SK-N-SH (cell line): ENCODE measurements around the gene NTNG2. TPM values are rescaled to one million over a fixed set of nuclear protein-coding genes. Genes with fewer than 3 reads are reported as not detected.

Source experiments
- CTCF ChIA-PET: fragments of 300-600, 350-600 bp; formaldehyde crosslinking; extraction: SDS; loops from one replicate; lab custom pipeline; 2021; lab: Yijun Ruan, JAX
- POLR2A ChIA-PET: fragments of 350-600 bp; sonication (Branson Sonifier 250); formaldehyde crosslinking; extraction: SDS; loops from one replicate; lab custom pipeline; 2020; ENCODE audit warnings: antibody characterized with exemption, inconsistent platforms; lab: Yijun Ruan, JAX
- DNase-seq: peaks from one replicate; pipeline ENCODE4 v3.0.0; 2012
- H2AFZ ChIP-seq: fragments of 200-600 bp; sonication (generic); 2 replicates; pipeline ENCODE4 v1.8.1; 2016; ENCODE audit warnings: antibody characterized with exemption, mild to moderate bottlenecking, low read depth
- H3F3A ChIP-seq: fragments of 200-600 bp; sonication (generic); replicated peaks from 2 replicates; pipeline ENCODE3; 2016; ENCODE audit warnings: antibody characterized with exemption, mild to moderate bottlenecking; ENCODE audit not compliant: insufficient read depth
- H3K27ac ChIP-seq, 2 experiments: fragments of 200-500 bp in 1 of 2; fragments of 200-600 bp in 1 of 2; sonication (Bioruptor generic) in 1 of 2; sonication (generic), shearing (Covaris generic) in 1 of 2; 2 replicates each; pipeline versions ENCODE4 v1.5.1 to v1.6.1; 2014 to 2016; ENCODE audit warnings: low read depth in 2 of 2, inconsistent platforms in 1 of 2, low read length in 1 of 2, mild to moderate bottlenecking in 1 of 2, mixed read lengths in 1 of 2
- H3K27me3 ChIP-seq: fragments of 200-600 bp; sonication (generic), shearing (Covaris generic); 2 replicates; pipeline ENCODE4 v1.6.1; 2016; ENCODE audit warnings: mixed run types; ENCODE audit not compliant: insufficient read depth
- H3K36me3 ChIP-seq, 2 experiments: fragments of 200-500 bp in 1 of 2; fragments of 200-600 bp in 1 of 2; sonication (Bioruptor generic) in 1 of 2; sonication (generic) in 1 of 2; replicated peaks in 1 of 2; 2 replicates each; pipeline versions ENCODE3 to v1.5.1; 2014 to 2016; ENCODE audit warnings: low read length in 1 of 2, mild to moderate bottlenecking in 1 of 2; ENCODE audit not compliant: insufficient read depth in 2 of 2, control insufficient read depth in 1 of 2
- H3K4me1 ChIP-seq, 2 experiments: fragments of 200-500 bp in 1 of 2; fragments of 200-600 bp in 1 of 2; sonication (Bioruptor generic) in 1 of 2; sonication (generic), shearing (Covaris generic) in 1 of 2; 2 replicates each; pipeline versions ENCODE4 v1.5.1 to v1.6.1; 2014 to 2016; ENCODE audit warnings: low read depth in 1 of 2, low read length in 1 of 2, mixed run types in 1 of 2; ENCODE audit not compliant: insufficient read depth in 2 of 2, control insufficient read depth in 1 of 2
- H3K4me2 ChIP-seq: fragments of 200-600 bp; sonication (generic), shearing (Covaris generic); 2 replicates; pipeline ENCODE4 v1.6.1; 2017; ENCODE audit warnings: mixed run types
- H3K4me3 ChIP-seq, 2 experiments: fragments of 200-500 bp in 1 of 2; fragments of 200-600 bp in 1 of 2; sonication (Bioruptor generic) in 1 of 2; sonication (generic), shearing (Covaris generic) in 1 of 2; 2 replicates each; pipeline versions ENCODE4 v1.5.1 to v1.8.1; 2014 to 2016; ENCODE audit warnings: low read depth in 2 of 2, inconsistent platforms in 1 of 2, low read length in 1 of 2, mild to moderate bottlenecking in 1 of 2, mixed read lengths in 1 of 2, moderate library complexity in 1 of 2
- H3K79me2 ChIP-seq: fragments of 200-600 bp; sonication (generic); 2 replicates; pipeline ENCODE4 v1.8.1; 2017; ENCODE audit warnings: mild to moderate bottlenecking; ENCODE audit not compliant: insufficient read depth
- H3K9ac ChIP-seq: fragments of 200-600 bp; sonication (generic); 2 replicates; pipeline ENCODE4 v1.6.1; 2017; ENCODE audit warnings: mixed run types
- H3K9me2 ChIP-seq: fragments of 200-600 bp; sonication (generic); 2 replicates; pipeline ENCODE4 v1.6.1; 2017; ENCODE audit warnings: mixed run types
- H3K9me3 ChIP-seq: fragments of 200-600 bp; sonication (generic); 2 replicates; pipeline ENCODE4 v1.6.1; 2017; ENCODE audit warnings: mixed run types, mild to moderate bottlenecking, moderate library complexity
- H4K20me1 ChIP-seq: fragments of 200-600 bp; sonication (generic); 2 replicates; pipeline ENCODE4 v1.6.1; 2017; ENCODE audit warnings: mild to moderate bottlenecking, mixed run types; ENCODE audit not compliant: insufficient read depth
- ELF1 ChIP-seq: IDR thresholded peaks from 2 replicates; pipeline ENCODE4 v1.4.0; 2012
- FOXM1 ChIP-seq: IDR thresholded peaks from 2 replicates; pipeline ENCODE4 v1.4.0; 2012; ENCODE audit warnings: low read depth, mild to moderate bottlenecking
- GATA2 ChIP-seq: sonication (generic); formaldehyde crosslinking; IDR thresholded peaks from 2 replicates; pipeline ENCODE4 v1.5.0; 2020; ENCODE audit warnings: mild to moderate bottlenecking, missing genetic modification reagents
- JUND ChIP-seq: IDR thresholded peaks from 2 replicates; pipeline ENCODE4 v1.4.0; 2012
- MXI1 ChIP-seq: IDR thresholded peaks from 2 replicates; pipeline ENCODE4 v1.6.1; 2012; ENCODE audit warnings: mild to moderate bottlenecking, low read depth, low read length, improper control_type of control experiment
- NFIC ChIP-seq: IDR thresholded peaks from 2 replicates; pipeline ENCODE4 v1.4.0; 2012; ENCODE audit warnings: borderline replicate concordance
- POLR2AphosphoS5 ChIP-seq: IDR thresholded peaks from 2 replicates; pipeline ENCODE4 v1.6.1; 2012; ENCODE audit warnings: low read depth, low read length
- REST ChIP-seq: IDR thresholded peaks from 2 replicates; pipeline ENCODE4 v1.6.1; 2012; ENCODE audit warnings: mild to moderate bottlenecking, low read depth, low read length, moderate library complexity
- RXRA ChIP-seq: IDR thresholded peaks from 2 replicates; pipeline ENCODE4 v1.4.0; 2012; ENCODE audit warnings: low read depth, mild to moderate bottlenecking, borderline replicate concordance
- SIN3A ChIP-seq: IDR thresholded peaks from 2 replicates; pipeline ENCODE4 v1.6.1; 2012; ENCODE audit warnings: low read depth, mild to moderate bottlenecking, low read length, moderate library complexity, borderline replicate concordance
- TAF1 ChIP-seq: IDR thresholded peaks from 2 replicates; pipeline ENCODE4 v1.6.1; 2012; ENCODE audit warnings: low read depth, mild to moderate bottlenecking, low read length, moderate library complexity, borderline replicate concordance
- TEAD4 ChIP-seq: IDR thresholded peaks from 2 replicates; pipeline ENCODE4 v1.4.0; 2012; ENCODE audit warnings: mild to moderate bottlenecking, borderline replicate concordance; ENCODE audit not compliant: insufficient read depth
- WGBS: methylation state at CpG from one replicate; pipeline ENCODE4 v1.1.6; 2017; ENCODE audit warnings: low lambda C conversion rate; 5-methylcytosine and 5-hydroxymethylcytosine counted together
- polyA plus RNA-seq, 3 experiments: library from polyadenylated mRNA; depleted of rRNA; stranded (reverse); fragments of >200 nt; gene quantifications; 2 replicates each; pipeline ENCODE4 v1.2.3, GENCODE V29; 2012
- TF ChIP-seq, protein P1 (sequence below): fragments of 150-350 bp; IDR thresholded peaks from 2 replicates; pipeline ENCODE4 v1.6.1; 2017; ENCODE audit warnings: antibody characterized with exemption, low read length, low read depth, borderline replicate concordance
- TF ChIP-seq, protein P2 (sequence below): fragments of 150-350 bp; IDR thresholded peaks from 2 replicates; pipeline ENCODE4 v1.6.1; 2016; ENCODE audit warnings: mild to moderate bottlenecking, low read depth, low read length
- TF ChIP-seq, protein P3 (sequence below): IDR thresholded peaks from 2 replicates; pipeline ENCODE4; 2012
- TF ChIP-seq, protein P4 (sequence below): IDR thresholded peaks from 2 replicates; pipeline ENCODE4 v1.4.0; 2012; ENCODE audit warnings: low read depth, borderline replicate concordance
- TF ChIP-seq, protein P5 (sequence below): fragments of 200-600 bp; sonication (generic); IDR thresholded peaks from 2 replicates; pipeline ENCODE4 v1.6.1; 2017; ENCODE audit warnings: antibody characterized with exemption, mild to moderate bottlenecking, moderate library complexity

NTNG2 gene
- polyA plus RNA-seq, 1 of the 3 experiments (the other 2 are of a cell fraction) = 6.1 TPM

GRCh38 chr9:132245465-132245864 lies 83.6 kb downstream of the NTNG2 start (continued):
- TF ChIP-seq NFIC (no peak), FOXM1 (no peak), POLR2AphosphoS5 (no peak), SIN3A (no peak), REST (no peak), RXRA (no peak), TEAD4 (no peak), GATA2 (CRISPR knock-in tag) (no peak)
- TF ChIP-seq, protein P1, sequence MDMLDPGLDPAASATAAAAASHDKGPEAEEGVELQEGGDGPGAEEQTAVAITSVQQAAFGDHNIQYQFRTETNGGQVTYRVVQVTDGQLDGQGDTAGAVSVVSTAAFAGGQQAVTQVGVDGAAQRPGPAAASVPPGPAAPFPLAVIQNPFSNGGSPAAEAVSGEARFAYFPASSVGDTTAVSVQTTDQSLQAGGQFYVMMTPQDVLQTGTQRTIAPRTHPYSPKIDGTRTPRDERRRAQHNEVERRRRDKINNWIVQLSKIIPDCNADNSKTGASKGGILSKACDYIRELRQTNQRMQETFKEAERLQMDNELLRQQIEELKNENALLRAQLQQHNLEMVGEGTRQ = no peak
- TF ChIP-seq, protein P2, sequence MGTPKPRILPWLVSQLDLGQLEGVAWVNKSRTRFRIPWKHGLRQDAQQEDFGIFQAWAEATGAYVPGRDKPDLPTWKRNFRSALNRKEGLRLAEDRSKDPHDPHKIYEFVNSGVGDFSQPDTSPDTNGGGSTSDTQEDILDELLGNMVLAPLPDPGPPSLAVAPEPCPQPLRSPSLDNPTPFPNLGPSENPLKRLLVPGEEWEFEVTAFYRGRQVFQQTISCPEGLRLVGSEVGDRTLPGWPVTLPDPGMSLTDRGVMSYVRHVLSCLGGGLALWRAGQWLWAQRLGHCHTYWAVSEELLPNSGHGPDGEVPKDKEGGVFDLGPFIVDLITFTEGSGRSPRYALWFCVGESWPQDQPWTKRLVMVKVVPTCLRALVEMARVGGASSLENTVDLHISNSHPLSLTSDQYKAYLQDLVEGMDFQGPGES = no peak
- TF ChIP-seq, protein P3, sequence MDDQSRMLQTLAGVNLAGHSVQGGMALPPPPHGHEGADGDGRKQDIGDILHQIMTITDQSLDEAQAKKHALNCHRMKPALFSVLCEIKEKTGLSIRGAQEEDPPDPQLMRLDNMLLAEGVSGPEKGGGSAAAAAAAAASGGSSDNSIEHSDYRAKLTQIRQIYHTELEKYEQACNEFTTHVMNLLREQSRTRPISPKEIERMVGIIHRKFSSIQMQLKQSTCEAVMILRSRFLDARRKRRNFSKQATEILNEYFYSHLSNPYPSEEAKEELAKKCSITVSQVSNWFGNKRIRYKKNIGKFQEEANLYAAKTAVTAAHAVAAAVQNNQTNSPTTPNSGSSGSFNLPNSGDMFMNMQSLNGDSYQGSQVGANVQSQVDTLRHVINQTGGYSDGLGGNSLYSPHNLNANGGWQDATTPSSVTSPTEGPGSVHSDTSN = no peak

DNA sequence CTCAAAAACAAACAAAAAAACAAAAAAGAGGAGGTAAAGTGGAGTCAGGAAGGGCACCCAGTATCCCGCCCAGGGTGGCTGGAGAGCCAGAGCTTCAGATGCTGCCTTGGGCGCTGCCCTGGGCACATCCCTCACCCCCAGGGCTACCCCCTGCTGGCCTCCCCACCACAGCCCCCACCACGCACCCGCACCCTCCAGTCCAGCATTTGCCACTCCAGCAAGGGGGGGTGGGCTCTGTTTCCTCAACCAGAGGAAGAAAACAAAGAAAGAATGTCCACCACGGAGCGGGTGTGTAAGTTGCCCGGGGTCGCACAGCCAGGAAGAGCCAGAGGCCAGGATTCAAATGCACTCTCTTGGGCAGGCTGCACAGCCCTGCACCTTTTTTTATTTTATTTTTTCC lies 86.1 kb downstream of the NTNG2 start:
- Histone ChIP-seq H3K27me3 (no peaks in the 10 kb centered on the region), H3K79me2 (no peaks in the 10 kb centered on the region), H3K4me3 (no peak overlapping the region), H3F3A (no peaks in the 10 kb centered on the region), H3K36me3 (no peaks in the 10 kb centered on the region), H3K27ac (no peak overlapping the region), H3K9me3 (no peaks in the 10 kb centered on the region), H3K4me2 (no peak overlapping the region), H3K4me1 (no peaks in the 10 kb centered on the region; a peak in 1 of 4 replicates), H3K9ac (no peak overlapping the region), H2AFZ (no peak overlapping the region), H4K20me1 (no peaks in the 10 kb centered on the region), H3K9me2 (no peaks in the 10 kb centered on the region)
- CTCF ChIA-PET = interaction anchor here (1.4 to 4.1 kb wide), 5 partner anchors 10 to 485 kb away, joined by 5 to 22 read pairs (median 20); no protein-coding TSS in a partner anchor
- DNase-seq = no peak
- POLR2A ChIA-PET = no interaction called here
- TF ChIP-seq ELF1 = no peak
- TF ChIP-seq FOXM1 = no peak
- TF ChIP-seq JUND = no peak
- TF ChIP-seq, protein P2 = no peak
- TF ChIP-seq, protein P4, sequence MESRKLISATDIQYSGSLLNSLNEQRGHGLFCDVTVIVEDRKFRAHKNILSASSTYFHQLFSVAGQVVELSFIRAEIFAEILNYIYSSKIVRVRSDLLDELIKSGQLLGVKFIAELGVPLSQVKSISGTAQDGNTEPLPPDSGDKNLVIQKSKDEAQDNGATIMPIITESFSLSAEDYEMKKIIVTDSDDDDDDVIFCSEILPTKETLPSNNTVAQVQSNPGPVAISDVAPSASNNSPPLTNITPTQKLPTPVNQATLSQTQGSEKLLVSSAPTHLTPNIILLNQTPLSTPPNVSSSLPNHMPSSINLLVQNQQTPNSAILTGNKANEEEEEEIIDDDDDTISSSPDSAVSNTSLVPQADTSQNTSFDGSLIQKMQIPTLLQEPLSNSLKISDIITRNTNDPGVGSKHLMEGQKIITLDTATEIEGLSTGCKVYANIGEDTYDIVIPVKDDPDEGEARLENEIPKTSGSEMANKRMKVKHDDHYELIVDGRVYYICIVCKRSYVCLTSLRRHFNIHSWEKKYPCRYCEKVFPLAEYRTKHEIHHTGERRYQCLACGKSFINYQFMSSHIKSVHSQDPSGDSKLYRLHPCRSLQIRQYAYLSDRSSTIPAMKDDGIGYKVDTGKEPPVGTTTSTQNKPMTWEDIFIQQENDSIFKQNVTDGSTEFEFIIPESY = no peak
- TF ChIP-seq TAF1 = no peak
- TF ChIP-seq, protein P1 = no peak
- no peak for TF ChIP-seq MXI1
- TF ChIP-seq, protein P5, sequence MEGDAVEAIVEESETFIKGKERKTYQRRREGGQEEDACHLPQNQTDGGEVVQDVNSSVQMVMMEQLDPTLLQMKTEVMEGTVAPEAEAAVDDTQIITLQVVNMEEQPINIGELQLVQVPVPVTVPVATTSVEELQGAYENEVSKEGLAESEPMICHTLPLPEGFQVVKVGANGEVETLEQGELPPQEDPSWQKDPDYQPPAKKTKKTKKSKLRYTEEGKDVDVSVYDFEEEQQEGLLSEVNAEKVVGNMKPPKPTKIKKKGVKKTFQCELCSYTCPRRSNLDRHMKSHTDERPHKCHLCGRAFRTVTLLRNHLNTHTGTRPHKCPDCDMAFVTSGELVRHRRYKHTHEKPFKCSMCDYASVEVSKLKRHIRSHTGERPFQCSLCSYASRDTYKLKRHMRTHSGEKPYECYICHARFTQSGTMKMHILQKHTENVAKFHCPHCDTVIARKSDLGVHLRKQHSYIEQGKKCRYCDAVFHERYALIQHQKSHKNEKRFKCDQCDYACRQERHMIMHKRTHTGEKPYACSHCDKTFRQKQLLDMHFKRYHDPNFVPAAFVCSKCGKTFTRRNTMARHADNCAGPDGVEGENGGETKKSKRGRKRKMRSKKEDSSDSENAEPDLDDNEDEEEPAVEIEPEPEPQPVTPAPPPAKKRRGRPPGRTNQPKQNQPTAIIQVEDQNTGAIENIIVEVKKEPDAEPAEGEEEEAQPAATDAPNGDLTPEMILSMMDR = no peak
- WGBS = 90% methylated on average over 8 of the region's 8 CpGs
